H9 (cell line): ENCODE data around the gene IMMP2L. TPM values are rescaled to one million over a fixed set of nuclear protein-coding genes. Genes with fewer than 3 reads are reported as not detected.

Experiments used
- DNase-seq: peaks from one replicate; pipeline ENCODE4 v3.0.0-alpha.2; 2017
- H2AFZ ChIP-seq: one replicate; pipeline ENCODE4 v1.6.1; 2013; ENCODE audit warnings: mild to moderate bottlenecking, low read length, control low read depth, moderate library complexity
- H2AK5ac ChIP-seq: 2 replicates; pipeline ENCODE4 v1.6.1; 2013; ENCODE audit warnings: low read length, control low read depth, mixed read lengths; ENCODE audit not compliant: insufficient read length
- H2BK120ac ChIP-seq: one replicate; pipeline ENCODE4 v1.6.1; 2013; ENCODE audit warnings: low read depth, mild to moderate bottlenecking, low read length, control low read depth, inconsistent platforms; ENCODE audit not compliant: poor library complexity, severe bottlenecking
- H2BK12ac ChIP-seq: 2 replicates; pipeline ENCODE4 v1.6.1; 2013; ENCODE audit warnings: low read length, control low read depth, mixed read lengths, low read depth; ENCODE audit not compliant: insufficient read length
- H2BK15ac ChIP-seq: 2 replicates; pipeline ENCODE4 v1.6.1; 2013; ENCODE audit warnings: low read depth, low read length, control low read depth
- H2BK20ac ChIP-seq: one replicate; pipeline ENCODE4 v1.6.1; 2013; ENCODE audit warnings: low read depth, mild to moderate bottlenecking, low read length, control low read depth, inconsistent platforms; ENCODE audit not compliant: poor library complexity, severe bottlenecking
- H2BK5ac ChIP-seq: 2 replicates; pipeline ENCODE4 v1.6.1; 2013; ENCODE audit warnings: low read length, control low read depth, mixed read lengths; ENCODE audit not compliant: insufficient read length
- H3K14ac ChIP-seq: 2 replicates; pipeline ENCODE4 v1.6.1; 2013; ENCODE audit warnings: low read length, control low read depth; ENCODE audit not compliant: insufficient read depth
- H3K18ac ChIP-seq: 2 replicates; pipeline ENCODE4 v1.6.1; 2013; ENCODE audit warnings: low read depth, mild to moderate bottlenecking, mixed read lengths, low read length, control low read depth; ENCODE audit not compliant: insufficient read length
- H3K23ac ChIP-seq: 2 replicates; pipeline ENCODE4 v1.6.1; 2013; ENCODE audit warnings: low read length, control low read depth, mixed read lengths, low read depth; ENCODE audit not compliant: insufficient read length
- H3K23me2 ChIP-seq: 2 replicates; pipeline ENCODE4 v1.6.1; 2013; ENCODE audit warnings: low read depth, mild to moderate bottlenecking, mixed read lengths, low read length, control low read depth; ENCODE audit not compliant: insufficient read length, poor library complexity, severe bottlenecking
- H3K27ac ChIP-seq: 2 replicates; pipeline ENCODE4 v1.5.1; 2013; ENCODE audit warnings: low read length, control low read depth, mixed read lengths, low read depth; ENCODE audit not compliant: insufficient read length
- H3K27me3 ChIP-seq: 2 replicates; pipeline ENCODE4 v1.6.1; 2013; ENCODE audit warnings: low read length, control low read depth, inconsistent platforms; ENCODE audit not compliant: insufficient read depth
- H3K4ac ChIP-seq: 2 replicates; pipeline ENCODE4 v1.6.1; 2013; ENCODE audit warnings: low read depth, mild to moderate bottlenecking, control low read depth, inconsistent platforms, low read length, moderate library complexity
- H3K4me1 ChIP-seq: 2 replicates; pipeline ENCODE4 v1.6.1; 2013; ENCODE audit warnings: low read length, control low read depth, inconsistent platforms; ENCODE audit not compliant: insufficient read depth
- H3K4me2 ChIP-seq: 2 replicates; pipeline ENCODE4 v1.6.1; 2013; ENCODE audit warnings: low read length, control low read depth, mixed read lengths; ENCODE audit not compliant: insufficient read length, insufficient read depth
- H3K56ac ChIP-seq: 2 replicates; pipeline ENCODE4 v1.6.1; 2013; ENCODE audit warnings: low read depth, mild to moderate bottlenecking, mixed read lengths, low read length, control low read depth; ENCODE audit not compliant: insufficient read length
- H3K79me1 ChIP-seq: 2 replicates; pipeline ENCODE4 v1.6.1; 2013; ENCODE audit warnings: low read depth, mild to moderate bottlenecking, moderate library complexity, low read length, control low read depth, inconsistent platforms; ENCODE audit not compliant: insufficient read depth, poor library complexity, severe bottlenecking
- H3K79me2 ChIP-seq: 2 replicates; pipeline ENCODE4 v1.6.1; 2013; ENCODE audit warnings: low read length, control low read depth, inconsistent platforms; ENCODE audit not compliant: insufficient read depth
- H3K9ac ChIP-seq: 2 replicates; pipeline ENCODE4 v1.6.1; 2013; ENCODE audit warnings: low read length, control low read depth, mixed read lengths; ENCODE audit not compliant: insufficient read length; ENCODE audit errors: extremely low read depth
- H3K9me3 ChIP-seq: one replicate; pipeline ENCODE4 v1.6.1; 2013; ENCODE audit warnings: low read depth, low read length, inconsistent platforms; ENCODE audit not compliant: control insufficient read depth
- H3T11ph ChIP-seq: one replicate; pipeline ENCODE4 v1.6.1; 2013; ENCODE audit warnings: mild to moderate bottlenecking, low read length, control low read depth, inconsistent platforms
- H4K20me1 ChIP-seq: one replicate; pipeline ENCODE4 v1.6.1; 2013; ENCODE audit not compliant: control insufficient read depth, insufficient read length, insufficient read depth
- H4K5ac ChIP-seq: 2 replicates; pipeline ENCODE4 v1.6.1; 2013; ENCODE audit warnings: low read depth, mild to moderate bottlenecking, mixed read lengths, low read length, control low read depth; ENCODE audit not compliant: insufficient read length
- H4K8ac ChIP-seq: replicated peaks from 2 replicates; pipeline ENCODE4 v1.6.1; 2013; ENCODE audit warnings: low read length, control low read depth, mixed read lengths, low read depth; ENCODE audit not compliant: insufficient read length
- H4K91ac ChIP-seq: 2 replicates; pipeline ENCODE4 v1.6.1; 2013; ENCODE audit warnings: low read depth, mild to moderate bottlenecking, moderate library complexity, mixed read lengths, low read length, control low read depth; ENCODE audit not compliant: insufficient read length
- H3K27ac Mint-ChIP-seq, 3 experiments: 2 replicates in 2 of 3; 3 replicates in 1 of 3; pipeline ENCODE4 v1.8.0; 2020 to 2021; ENCODE audit warnings: mixed read lengths in 3 of 3, mild to moderate bottlenecking in 1 of 3, moderate library complexity in 1 of 3
- H3K27me3 Mint-ChIP-seq: 2 replicates; pipeline ENCODE4 v1.8.0; 2021; ENCODE audit warnings: low read depth, mild to moderate bottlenecking, moderate library complexity, mixed read lengths
- H3K36me3 Mint-ChIP-seq, 3 experiments: 2 replicates in 2 of 3; 3 replicates in 1 of 3; pipeline ENCODE4 v1.8.0; 2020 to 2021; ENCODE audit warnings: low read depth in 3 of 3, mixed read lengths in 3 of 3; ENCODE audit not compliant: insufficient read depth in 1 of 3
- H3K4me1 Mint-ChIP-seq, 2 experiments: 2 replicates each; pipeline ENCODE4 v1.8.0; 2020; ENCODE audit warnings: mixed read lengths in 2 of 2
- H3K4me3 Mint-ChIP-seq, 2 experiments: 2 replicates in 1 of 2; 3 replicates in 1 of 2; pipeline ENCODE4 v1.8.0; 2020 to 2021; ENCODE audit warnings: mild to moderate bottlenecking in 2 of 2, mixed read lengths in 2 of 2, moderate library complexity in 1 of 2
- H3K9me3 Mint-ChIP-seq, 2 experiments: 2 replicates in 1 of 2; 3 replicates in 1 of 2; pipeline ENCODE4 v1.8.0; 2020; ENCODE audit warnings: mild to moderate bottlenecking in 2 of 2, mixed read lengths in 2 of 2, moderate library complexity in 1 of 2
- CTCF ChIP-seq: fragments of 200-600 bp; sonication (generic); conservative IDR thresholded peaks from 3 replicates; pipeline ENCODE4 v1.8.0; 2021; ENCODE audit warnings: antibody characterized with exemption, mild to moderate bottlenecking
- WGBS: extraction: QIAGEN DNeasy Blood & Tissue Kit; methylation state at CpG from one replicate; pipeline ENCODE4 v1.1.7; 2013; ENCODE audit warnings: missing lambda C conversion rate, low lambda C conversion rate, mixed read lengths; ENCODE audit not compliant: insufficient read length; ENCODE audit errors: extremely low coverage; 5-methylcytosine and 5-hydroxymethylcytosine counted together
- total RNA-seq: library from RNA; stranded (reverse); gene quantifications from 2 replicates; pipeline ENCODE4 v1.2.1, GENCODE V29; 2021

IMMP2L gene
- total RNA-seq, 1 experiment from 2014 or later, result 14.7 TPM

- Histone ChIP-seq H4K8ac (no peak overlapping the region), H2BK120ac (no peak overlapping the region), H2BK12ac (no peak overlapping the region), H4K20me1 (no peaks in the 10 kb centered on the region), H2BK20ac (no peak overlapping the region), H3K9me3 (no peaks in the 10 kb centered on the region), H2AK5ac (no peak overlapping the region), H3K4me2 (no peak overlapping the region), H3K27ac (no peak overlapping the region), H3K79me1 (no peaks in the 10 kb centered on the region), H4K91ac (no peak overlapping the region), H3K56ac (no peak overlapping the region), H2BK15ac (no peak overlapping the region), H3K9ac (no peak overlapping the region), H3K79me2 (no peaks in the 10 kb centered on the region), H3K27me3 (no peaks in the 10 kb centered on the region), H3K4ac (no peak overlapping the region), H3T11ph (no peak overlapping the region), H3K4me1 (no peaks in the 10 kb centered on the region; the same call in 1 of the 2 replicates), H2AFZ (no peak overlapping the region), H2BK5ac (no peak overlapping the region), H3K14ac (no peak overlapping the region), H3K23me2 (no peaks in the 10 kb centered on the region), H3K18ac (no peak overlapping the region), H3K23ac (no peak overlapping the region), H4K5ac (no peak overlapping the region)
- WGBS, result no CpG with 5 or more reads among the region's 1 CpG
- no peak for DNase-seq
- Mint-ChIP-seq H3K27ac (no peak overlapping the region; a peak in 1 of 7 replicates), H3K36me3 (no peaks in the 10 kb centered on the region), H3K4me1 (peaks cover 12 to 18% of the 10 kb centered on the region in 2 experiments), H3K9me3 (no peaks in the 10 kb centered on the region; a peak in 1 of 5 replicates), H3K27me3 (no peaks in the 10 kb centered on the region), H3K4me3 (no peak overlapping the region)
- TF ChIP-seq CTCF, result no peak
Measured at GRCh38 chr7:111268941-111269340, 293.4 kb downstream of the IMMP2L start.
